ENCODE results near the gene GPC6. TPM values are rescaled to one million over a fixed set of nuclear protein-coding genes. Genes with fewer than 3 reads are reported as not detected.

GPC6 gene
- total and polyA plus RNA-seq, 2 experiments from 2014 or later: 26.0 to 92.8 TPM

GRCh38 chr13:93847162-93847561, 620.6 kb downstream of the GPC6 start:
- no peak overlapping the region for H2AFZ ChIP-seq
- H3K36me3 ChIP-seq (replicated peaks; ENCODE audit: insufficient read depth, low read depth): no peaks in the 10 kb centered on the region
- no peak overlapping the region for H3K4me2 ChIP-seq
- TF ChIP-seq EZH2 (IDR thresholded peaks at IDR 0.05; ENCODE audit: borderline replicate concordance) (no peak), EZH2phosphoT487 (IDR thresholded peaks at IDR 0.05; ENCODE audit: low read depth, severe bottlenecking, unreplicated experiment) (no peak)
- TF ChIP-seq, protein P1, sequence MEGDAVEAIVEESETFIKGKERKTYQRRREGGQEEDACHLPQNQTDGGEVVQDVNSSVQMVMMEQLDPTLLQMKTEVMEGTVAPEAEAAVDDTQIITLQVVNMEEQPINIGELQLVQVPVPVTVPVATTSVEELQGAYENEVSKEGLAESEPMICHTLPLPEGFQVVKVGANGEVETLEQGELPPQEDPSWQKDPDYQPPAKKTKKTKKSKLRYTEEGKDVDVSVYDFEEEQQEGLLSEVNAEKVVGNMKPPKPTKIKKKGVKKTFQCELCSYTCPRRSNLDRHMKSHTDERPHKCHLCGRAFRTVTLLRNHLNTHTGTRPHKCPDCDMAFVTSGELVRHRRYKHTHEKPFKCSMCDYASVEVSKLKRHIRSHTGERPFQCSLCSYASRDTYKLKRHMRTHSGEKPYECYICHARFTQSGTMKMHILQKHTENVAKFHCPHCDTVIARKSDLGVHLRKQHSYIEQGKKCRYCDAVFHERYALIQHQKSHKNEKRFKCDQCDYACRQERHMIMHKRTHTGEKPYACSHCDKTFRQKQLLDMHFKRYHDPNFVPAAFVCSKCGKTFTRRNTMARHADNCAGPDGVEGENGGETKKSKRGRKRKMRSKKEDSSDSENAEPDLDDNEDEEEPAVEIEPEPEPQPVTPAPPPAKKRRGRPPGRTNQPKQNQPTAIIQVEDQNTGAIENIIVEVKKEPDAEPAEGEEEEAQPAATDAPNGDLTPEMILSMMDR (IDR thresholded peaks at IDR 0.05; ENCODE audit: poor library complexity): no peak
- H3K79me2 ChIP-seq: peaks cover 2% of the 10 kb centered on the region
- peak; percentile 36 for DNase-seq (ENCODE audit: low spot score)
- H3K27ac ChIP-seq: no peak overlapping the region
- H3K4me1 ChIP-seq (ENCODE audit: insufficient read depth): no peaks in the 10 kb centered on the region
- no peaks in the 10 kb centered on the region for H3K27me3 ChIP-seq
- H3K9me3 ChIP-seq (ENCODE audit: low read depth): no peaks in the 10 kb centered on the region
- 77% methylated on average over 7 of the region's 7 CpGs for WGBS (ENCODE audit: low lambda C conversion rate, missing lambda C conversion rate)
- H4K20me1 ChIP-seq (ENCODE audit: insufficient read depth, poor library complexity, severe bottlenecking): no peaks in the 10 kb centered on the region
- no peak overlapping the region for H3K4me3 ChIP-seq
- H3K9me2 ChIP-seq (replicated peaks; ENCODE audit: insufficient read depth): no peaks in the 10 kb centered on the region

DNA sequence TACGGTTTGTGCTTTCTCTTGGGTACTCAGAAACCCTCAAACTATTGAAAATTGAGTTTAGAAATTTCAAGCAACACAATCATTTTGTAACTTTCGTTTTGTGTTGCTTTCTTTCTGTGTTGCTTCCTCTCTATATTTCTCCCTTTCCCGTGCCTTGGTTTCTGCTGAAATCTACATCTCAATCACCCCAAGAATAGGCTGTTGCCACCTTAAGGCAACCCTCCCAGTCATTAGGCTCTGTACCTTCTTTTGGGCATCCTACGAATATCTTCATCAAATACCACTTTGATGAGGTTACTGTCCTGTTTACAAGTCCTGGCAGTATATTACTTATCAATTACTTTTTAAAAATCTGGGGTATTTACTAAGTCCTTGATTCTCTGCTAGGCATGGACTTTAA, 621.6 kb downstream of the GPC6 start:
- no peak overlapping the region for H3K27ac ChIP-seq
- H3K4me1 ChIP-seq (ENCODE audit: insufficient read depth): no peaks in the 10 kb centered on the region
- no peaks in the 10 kb centered on the region for H4K20me1 ChIP-seq (ENCODE audit: insufficient read depth, poor library complexity, severe bottlenecking)
- no peak overlapping the region for H3K4me3 ChIP-seq
- 80% methylated on average over 4 of the region's 4 CpGs for WGBS (ENCODE audit: low lambda C conversion rate, missing lambda C conversion rate)
- no peaks in the 10 kb centered on the region for H3K9me3 ChIP-seq (ENCODE audit: low read depth)
- H2AFZ ChIP-seq: no peak overlapping the region
- no peak for DNase-seq (ENCODE audit: low spot score)
- H3K27me3 ChIP-seq: no peaks in the 10 kb centered on the region
- no peak overlapping the region for H3K4me2 ChIP-seq
- H3K79me2 ChIP-seq: peaks cover 5% of the 10 kb centered on the region
- no peaks in the 10 kb centered on the region for H3K36me3 ChIP-seq (replicated peaks; ENCODE audit: insufficient read depth, low read depth)
- no peak for TF ChIP-seq EZH2 (IDR thresholded peaks at IDR 0.05; ENCODE audit: borderline replicate concordance)
- TF ChIP-seq EZH2phosphoT487 (IDR thresholded peaks at IDR 0.05; ENCODE audit: low read depth, severe bottlenecking, unreplicated experiment): no peak
- TF ChIP-seq, protein P1 (IDR thresholded peaks at IDR 0.05; ENCODE audit: poor library complexity): no peak
- no peaks in the 10 kb centered on the region for H3K9me2 ChIP-seq (replicated peaks; ENCODE audit: insufficient read depth)

- H2AFZ ChIP-seq: no peak overlapping the region
- 93% methylated on average over 2 of the region's 2 CpGs for WGBS (ENCODE audit: low lambda C conversion rate, missing lambda C conversion rate)
- TF ChIP-seq EZH2 (IDR thresholded peaks at IDR 0.05; ENCODE audit: borderline replicate concordance) (no peak), EZH2phosphoT487 (IDR thresholded peaks at IDR 0.05; ENCODE audit: low read depth, severe bottlenecking, unreplicated experiment) (no peak)
- TF ChIP-seq, protein P1 (IDR thresholded peaks at IDR 0.05; ENCODE audit: poor library complexity): no peak
- peaks cover 5% of the 10 kb centered on the region for H3K79me2 ChIP-seq
- H3K4me2 ChIP-seq: no peak overlapping the region
- no peaks in the 10 kb centered on the region for H3K36me3 ChIP-seq (replicated peaks; ENCODE audit: insufficient read depth, low read depth)
- H3K4me3 ChIP-seq: no peak overlapping the region
- DNase-seq (ENCODE audit: low spot score): no peak
- no peaks in the 10 kb centered on the region for H3K27me3 ChIP-seq
- H3K9me2 ChIP-seq (replicated peaks; ENCODE audit: insufficient read depth): no peaks in the 10 kb centered on the region
- H3K9me3 ChIP-seq (ENCODE audit: low read depth): no peaks in the 10 kb centered on the region
- H3K4me1 ChIP-seq (ENCODE audit: insufficient read depth): no peaks in the 10 kb centered on the region
- no peak overlapping the region for H3K27ac ChIP-seq
- no peaks in the 10 kb centered on the region for H4K20me1 ChIP-seq (ENCODE audit: insufficient read depth, poor library complexity, severe bottlenecking)
Measured at GRCh38 chr13:93851236-93851635, 624.6 kb downstream of the GPC6 start.

DNA sequence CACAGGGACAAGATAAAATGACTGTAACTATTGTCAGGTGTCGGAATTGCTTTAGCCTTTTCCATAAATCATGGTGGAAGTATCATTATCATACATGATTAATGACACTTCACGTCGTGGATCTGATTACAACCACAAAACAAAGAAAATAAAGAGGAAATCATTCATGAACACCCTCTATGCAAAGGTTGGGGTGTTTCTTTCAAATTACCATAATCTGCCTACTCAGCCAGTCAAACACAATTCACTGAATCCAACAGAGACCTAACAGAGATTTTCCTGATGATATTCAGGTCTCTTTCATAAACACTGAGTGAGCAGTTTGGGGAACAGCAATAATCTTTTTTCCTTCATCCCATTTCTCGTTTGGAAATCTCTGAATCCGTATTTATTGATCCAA, 627.3 kb downstream of the GPC6 start:
- H3K27ac ChIP-seq: no peak overlapping the region
- H3K9me2 ChIP-seq (replicated peaks; ENCODE audit: insufficient read depth): no peaks in the 10 kb centered on the region
- H3K79me2 ChIP-seq: peaks cover 5% of the 10 kb centered on the region
- no peaks in the 10 kb centered on the region for H3K4me1 ChIP-seq (ENCODE audit: insufficient read depth)
- WGBS (ENCODE audit: low lambda C conversion rate, missing lambda C conversion rate): 93% methylated on average over 5 of the region's 5 CpGs
- TF ChIP-seq, protein P1 (IDR thresholded peaks at IDR 0.05; ENCODE audit: poor library complexity): no peak
- TF ChIP-seq EZH2phosphoT487 (IDR thresholded peaks at IDR 0.05; ENCODE audit: low read depth, severe bottlenecking, unreplicated experiment): no peak
- TF ChIP-seq EZH2 (IDR thresholded peaks at IDR 0.05; ENCODE audit: borderline replicate concordance): no peak
- H3K36me3 ChIP-seq (replicated peaks; ENCODE audit: insufficient read depth, low read depth): no peaks in the 10 kb centered on the region
- H3K4me3 ChIP-seq: no peak overlapping the region
- H2AFZ ChIP-seq: no peak overlapping the region
- no peaks in the 10 kb centered on the region for H4K20me1 ChIP-seq (ENCODE audit: insufficient read depth, poor library complexity, severe bottlenecking)
- no peak overlapping the region for H3K4me2 ChIP-seq
- H3K27me3 ChIP-seq: no peaks in the 10 kb centered on the region
- no peak for DNase-seq (ENCODE audit: low spot score)
- no peaks in the 10 kb centered on the region for H3K9me3 ChIP-seq (ENCODE audit: low read depth)
